Upper lobe of left lung (tissue), 6 donors: ENCODE measurements around the gene TMEM100. TPM values are rescaled to one million over a fixed set of nuclear protein-coding genes. Genes with fewer than 3 reads are reported as not detected.
A peak's percentile ranks its signal among the peaks of the same experiment; 100 is the strongest.

Source experiments
- ATAC-seq, 2 donors: fragments of 200-7000 bp; cut with Tn5 transposase; one replicate each; pipeline ENCODE4 v1.9.1; 2022; ENCODE audit warnings: mild to moderate bottlenecking in 2 of 2, moderate library complexity in 2 of 2; ENCODE audit not compliant: low FRiP score in 2 of 2
- DNase-seq, 2 donors: peaks; one replicate each; pipeline ENCODE4 v3.0.0-alpha.2; 2019 to 2020
- H3K27ac ChIP-seq, 4 donors: fragments of 200-600 bp; sonication (generic); one replicate each; pipeline ENCODE4 v1.5.1; 2016 to 2019
- H3K27me3 ChIP-seq, 4 donors: fragments of 200-600 bp; sonication (generic); one replicate each; pipeline ENCODE4 v1.5.1; 2017 to 2019
- H3K36me3 ChIP-seq, 4 donors: fragments of 200-600 bp; sonication (generic); one replicate each; pipeline ENCODE4 v1.5.1; 2016 to 2019
- H3K4me1 ChIP-seq, 4 donors: fragments of 200-600 bp; sonication (generic); one replicate each; pipeline ENCODE4 v1.5.1; 2018 to 2019
- H3K4me3 ChIP-seq, 4 donors: fragments of 200-600 bp; sonication (generic); one replicate each; pipeline ENCODE4 v1.5.1; 2017 to 2019; ENCODE audit warnings: mild to moderate bottlenecking in 2 of 4, moderate library complexity in 1 of 4
- H3K9me3 ChIP-seq, 4 donors: fragments of 200-600 bp; sonication (generic); one replicate each; pipeline ENCODE4 v1.5.1; 2018 to 2019
- EP300 ChIP-seq, 4 donors: sonication (generic); formaldehyde crosslinking; IDR thresholded peaks; one replicate each; pipeline ENCODE4 v1.5.1; 2017; ENCODE audit warnings: antibody characterized with exemption in 4 of 4, control low read depth in 2 of 4
- POLR2A ChIP-seq, 4 donors: fragments of 450-650 bp; IDR thresholded peaks; one replicate each; pipeline ENCODE4 v1.5.1; 2016 to 2017; ENCODE audit warnings: antibody characterized with exemption in 4 of 4, mild to moderate bottlenecking in 2 of 4
- POLR2AphosphoS5 ChIP-seq, 2 donors: sonication (generic); formaldehyde crosslinking; IDR thresholded peaks; one replicate each; pipeline ENCODE4 v1.5.1; 2017; ENCODE audit warnings: antibody characterized with exemption in 2 of 2
- WGBS, 2 donors: methylation state at CpG; one replicate each; pipeline ENCODE4 v1.1.5; 2017 to 2018; 5-methylcytosine and 5-hydroxymethylcytosine counted together
- total RNA-seq, 6 donors: library from RNA; depleted of rRNA in 4 of 6; stranded (reverse); fragments of >200 nt in 4 of 6; gene quantifications; one replicate each; pipeline versions ENCODE4 v1.1.0 to v1.2.1, GENCODE V29; 2016 to 2021
- TF ChIP-seq, protein P1 (sequence below), 6 experiments: fragments of 450-650 bp in 4 of 6; fragments of 200-600 bp in 2 of 6; sonication (generic) in 2 of 6; IDR thresholded peaks; one replicate each; pipeline ENCODE4 v1.5.1; 2016 to 2019; ENCODE audit warnings: antibody characterized with exemption in 6 of 6
- donor health status: DM: no; HTN: no; CAD: no; lungs with moderate emphysema.
- donor health status: DM: no; HTN: yes; CAD: no; lungs with severe emphysema.

TMEM100 gene
- total RNA-seq, 6 donors from 2014 or later: 89.1 to 195 (median 142) TPM

DNA sequence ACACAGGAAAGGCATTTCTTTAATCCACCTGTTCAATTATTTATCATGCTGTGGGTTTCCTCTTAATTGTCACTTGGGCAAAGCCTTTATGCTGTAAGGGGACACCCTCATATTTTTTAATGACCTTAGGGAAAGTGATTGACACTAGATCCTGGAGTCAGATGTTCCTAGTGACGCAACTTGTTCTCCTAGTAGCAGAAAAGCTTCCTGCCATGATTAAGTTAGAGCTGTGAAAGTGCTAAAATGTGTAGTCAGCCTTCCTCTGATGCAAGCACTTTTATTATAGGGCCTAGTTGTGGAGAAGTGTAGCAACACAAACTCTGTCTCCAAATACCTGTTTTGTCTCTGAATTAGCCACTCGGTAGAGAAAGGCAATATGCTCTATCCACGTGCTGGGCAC lies 12.3 kb downstream of the TMEM100 start:
- no peak for ATAC-seq

DNA sequence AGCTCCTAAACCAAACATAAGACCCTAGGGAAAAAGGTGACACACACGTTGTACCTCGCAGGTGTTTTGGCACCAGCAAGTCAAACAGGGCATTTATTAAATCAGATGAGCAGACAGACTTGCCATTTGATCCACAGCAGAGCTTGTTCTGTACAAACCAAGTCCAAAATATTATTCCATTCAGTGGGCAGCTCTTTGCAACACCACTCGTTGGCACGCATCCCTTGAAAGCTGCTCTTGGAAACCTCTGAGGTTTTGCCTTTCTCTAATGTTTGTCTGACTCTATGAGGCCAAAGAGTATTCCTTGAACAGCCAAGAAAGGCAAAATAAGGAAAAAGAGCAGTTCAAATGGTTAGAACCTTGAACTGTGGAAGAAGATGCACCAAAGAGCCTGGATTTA lies 12.7 kb downstream of the TMEM100 start:
- no peak for TF ChIP-seq EP300 (IDR thresholded peaks at IDR 0.05)
- TF ChIP-seq, protein P1, sequence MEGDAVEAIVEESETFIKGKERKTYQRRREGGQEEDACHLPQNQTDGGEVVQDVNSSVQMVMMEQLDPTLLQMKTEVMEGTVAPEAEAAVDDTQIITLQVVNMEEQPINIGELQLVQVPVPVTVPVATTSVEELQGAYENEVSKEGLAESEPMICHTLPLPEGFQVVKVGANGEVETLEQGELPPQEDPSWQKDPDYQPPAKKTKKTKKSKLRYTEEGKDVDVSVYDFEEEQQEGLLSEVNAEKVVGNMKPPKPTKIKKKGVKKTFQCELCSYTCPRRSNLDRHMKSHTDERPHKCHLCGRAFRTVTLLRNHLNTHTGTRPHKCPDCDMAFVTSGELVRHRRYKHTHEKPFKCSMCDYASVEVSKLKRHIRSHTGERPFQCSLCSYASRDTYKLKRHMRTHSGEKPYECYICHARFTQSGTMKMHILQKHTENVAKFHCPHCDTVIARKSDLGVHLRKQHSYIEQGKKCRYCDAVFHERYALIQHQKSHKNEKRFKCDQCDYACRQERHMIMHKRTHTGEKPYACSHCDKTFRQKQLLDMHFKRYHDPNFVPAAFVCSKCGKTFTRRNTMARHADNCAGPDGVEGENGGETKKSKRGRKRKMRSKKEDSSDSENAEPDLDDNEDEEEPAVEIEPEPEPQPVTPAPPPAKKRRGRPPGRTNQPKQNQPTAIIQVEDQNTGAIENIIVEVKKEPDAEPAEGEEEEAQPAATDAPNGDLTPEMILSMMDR (IDR thresholded peaks at IDR 0.05): no peak
- TF ChIP-seq POLR2AphosphoS5 (IDR thresholded peaks at IDR 0.05): no peak
- no peak for TF ChIP-seq POLR2A (IDR thresholded peaks at IDR 0.05)
- H3K36me3 ChIP-seq: no peaks in the 10 kb centered on the region
- DNase-seq (no peak), ATAC-seq (no peak)
- H3K27ac ChIP-seq: peak overlapping the region in 1 of 4 donors; percentile 42
- H3K9me3 ChIP-seq: no peaks in the 10 kb centered on the region
- WGBS, 2 donors: 78 to 87% methylated on average over 4 of the region's 4 CpGs
- no peak overlapping the region for H3K4me3 ChIP-seq
- peaks cover 0 to 15% (median 4%) of the 10 kb centered on the region in 4 donors for H3K4me1 ChIP-seq
- no peaks in the 10 kb centered on the region for H3K27me3 ChIP-seq

More for the DNA sequence above, 12.3 kb downstream of the TMEM100 start:
- Histone ChIP-seq H3K36me3 (no peaks in the 10 kb centered on the region), H3K27ac (peak overlapping the region in 2 of 4 donors; percentile 30 to 42), H3K4me3 (no peak overlapping the region), H3K27me3 (no peaks in the 10 kb centered on the region), H3K4me1 (peaks cover 0 to 15% (median 4%) of the 10 kb centered on the region in 4 donors), H3K9me3 (no peaks in the 10 kb centered on the region)
- DNase-seq: no peak
- WGBS, 2 donors: 43 to 68% methylated on average over 3 of the region's 3 CpGs
- TF ChIP-seq EP300 (IDR thresholded peaks at IDR 0.05): no peak
- TF ChIP-seq, protein P1 (IDR thresholded peaks at IDR 0.05): no peak
- TF ChIP-seq POLR2A (IDR thresholded peaks at IDR 0.05): no peak
- TF ChIP-seq POLR2AphosphoS5 (IDR thresholded peaks at IDR 0.05): no peak

DNA sequence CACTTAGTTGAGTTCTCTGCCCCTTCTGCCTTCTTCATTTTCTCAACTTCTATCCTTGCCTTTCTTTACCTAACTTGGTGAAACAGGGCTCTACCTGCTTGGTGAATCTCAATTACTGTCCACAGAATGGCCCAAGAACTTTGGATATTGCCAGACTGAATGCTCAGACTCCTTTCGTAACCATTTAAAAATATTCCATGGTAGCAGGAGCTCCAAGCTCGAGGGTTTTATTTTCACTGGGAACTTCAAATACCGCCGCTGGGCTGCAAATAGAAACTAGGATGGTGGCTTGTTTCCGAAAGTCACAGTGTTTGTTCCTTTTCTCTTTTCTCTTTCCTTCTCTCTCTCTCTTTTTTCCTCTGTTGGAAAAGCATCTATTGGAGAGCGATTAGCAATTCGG lies 13.2 kb downstream of the TMEM100 start:
- no peak for DNase-seq
- H3K36me3 ChIP-seq: no peaks in the 10 kb centered on the region
- H3K4me3 ChIP-seq: no peak overlapping the region
- no peak overlapping the region for H3K27ac ChIP-seq
- no peaks in the 10 kb centered on the region for H3K9me3 ChIP-seq
- H3K4me1 ChIP-seq: peaks cover 0 to 15% (median 4%) of the 10 kb centered on the region in 4 donors
- 85 to 86% methylated on average over 7 of the region's 7 CpGs for WGBS, 2 donors
- no peaks in the 10 kb centered on the region for H3K27me3 ChIP-seq
- TF ChIP-seq POLR2AphosphoS5 (IDR thresholded peaks at IDR 0.05) (no peak), EP300 (IDR thresholded peaks at IDR 0.05) (no peak), POLR2A (IDR thresholded peaks at IDR 0.05) (no peak)
- TF ChIP-seq, protein P1 (IDR thresholded peaks at IDR 0.05): no peak
- ATAC-seq: no peak

DNA sequence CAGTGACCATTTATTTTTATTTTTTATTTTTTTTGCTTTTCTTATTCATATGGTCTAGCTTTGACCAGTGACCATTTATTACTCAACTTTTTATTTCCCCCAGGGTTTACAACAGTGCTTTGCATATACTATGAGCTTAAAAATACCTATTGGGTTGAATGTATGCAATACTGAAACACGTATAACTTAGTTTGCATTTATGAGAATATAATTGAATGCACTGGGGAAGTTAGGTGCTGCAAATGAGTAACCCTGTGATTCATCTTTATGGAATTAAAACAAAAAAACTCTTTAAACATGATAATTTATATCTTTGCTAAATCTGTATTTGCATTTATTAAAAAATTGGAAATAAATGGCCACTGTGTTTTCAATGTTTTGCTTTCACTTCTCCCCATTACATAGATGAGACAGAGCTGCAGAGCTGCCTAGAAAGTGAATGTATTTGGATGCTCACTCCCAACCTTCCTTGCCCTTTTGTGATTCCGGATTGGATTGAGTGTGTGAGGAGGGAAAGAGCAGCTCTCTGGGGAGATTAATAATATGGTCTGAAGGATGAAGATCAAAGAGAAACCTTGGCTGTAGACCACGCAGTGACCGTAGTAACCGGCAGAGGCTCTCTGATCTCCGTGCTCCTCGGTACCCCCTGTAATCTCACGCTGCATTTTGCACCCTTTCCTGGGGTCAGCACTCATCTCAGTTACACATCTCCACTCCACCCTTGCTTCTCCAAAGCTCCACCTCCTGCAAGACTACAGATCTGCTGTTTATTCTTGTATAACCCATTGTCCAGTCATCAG lies 14.3 kb downstream of the TMEM100 start:
- ATAC-seq (no peak), DNase-seq (no peak)
- no peak for TF ChIP-seq EP300 (IDR thresholded peaks at IDR 0.05)
- TF ChIP-seq POLR2A (IDR thresholded peaks at IDR 0.05): no peak
- TF ChIP-seq POLR2AphosphoS5 (IDR thresholded peaks at IDR 0.05): no peak
- TF ChIP-seq, protein P1 (IDR thresholded peaks at IDR 0.05): no peak
- 48 to 49% methylated on average over 8 of the region's 8 CpGs for WGBS, 2 donors
- Histone ChIP-seq H3K27me3 (no peaks in the 10 kb centered on the region), H3K4me3 (no peak overlapping the region), H3K27ac (peak overlapping the region in 1 of 4 donors; percentile 2), H3K4me1 (peaks cover 0 to 15% (median 4%) of the 10 kb centered on the region in 4 donors), H3K9me3 (no peaks in the 10 kb centered on the region), H3K36me3 (no peaks in the 10 kb centered on the region)
